Fibroblast of lung (primary cell): ENCODE results near the gene FXYD6. TPM values are rescaled to one million over a fixed set of nuclear protein-coding genes. Genes with fewer than 3 reads are reported as not detected.
A peak's percentile ranks its signal among the peaks of the same experiment; 100 is the strongest.

Source experiments
- DNase-seq, 2 donors: peaks; one replicate each; pipeline versions ENCODE4 v3.0.0 to v3.0.0-alpha.2; 2010; ENCODE audit warnings: low read depth in 2 of 2
- H2AFZ ChIP-seq: 2 replicates; pipeline ENCODE4 v1.5.1; 2012; ENCODE audit warnings: low read length, control low read depth, inconsistent platforms
- H3K27ac ChIP-seq: 2 replicates; pipeline ENCODE4 v1.5.1; 2011; ENCODE audit warnings: low read length, control low read depth; ENCODE audit not compliant: insufficient read depth
- H3K27me3 ChIP-seq: 2 replicates; pipeline ENCODE4 v1.5.1; 2011; ENCODE audit warnings: mild to moderate bottlenecking, low read length; ENCODE audit not compliant: control insufficient read depth, insufficient read depth
- H3K36me3 ChIP-seq: 2 replicates; pipeline ENCODE4 v1.5.1; 2011; ENCODE audit warnings: low read length; ENCODE audit not compliant: control insufficient read depth, insufficient read depth
- H3K4me1 ChIP-seq: 2 replicates; pipeline ENCODE4 v1.5.1; 2011; ENCODE audit warnings: low read length; ENCODE audit not compliant: control insufficient read depth, insufficient read depth; ENCODE audit errors: extremely low read depth
- H3K4me2 ChIP-seq: 2 replicates; pipeline ENCODE4 v1.5.1; 2011; ENCODE audit warnings: low read length, control low read depth; ENCODE audit not compliant: insufficient read depth; ENCODE audit errors: extremely low read depth
- H3K4me3 ChIP-seq, 4 experiments: fragments of 200-600 bp in 1 of 4; sonication (generic) in 1 of 4; replicated peaks in 1 of 4; 2 replicates each; pipeline ENCODE4 v1.5.1; 2011 to 2016; ENCODE audit warnings: low read length in 4 of 4, low read depth in 3 of 4, mild to moderate bottlenecking in 3 of 4, control low read depth in 2 of 4, inconsistent platforms in 1 of 4, mixed read lengths in 1 of 4; ENCODE audit not compliant: insufficient read depth in 1 of 4; ENCODE audit errors: control extremely low read depth in 1 of 4
- H3K79me2 ChIP-seq: 2 replicates; pipeline ENCODE4 v1.5.1; 2012; ENCODE audit warnings: mild to moderate bottlenecking, low read length, inconsistent platforms; ENCODE audit not compliant: control insufficient read depth, insufficient read depth
- H3K9ac ChIP-seq: 2 replicates; pipeline ENCODE4 v1.5.1; 2011; ENCODE audit warnings: mild to moderate bottlenecking, low read length, control low read depth; ENCODE audit not compliant: insufficient read depth
- H3K9me3 ChIP-seq: 2 replicates; pipeline ENCODE4 v1.5.1; 2012; ENCODE audit warnings: low read depth, low read length; ENCODE audit not compliant: control insufficient read depth, insufficient read depth
- H4K20me1 ChIP-seq: 2 replicates; pipeline ENCODE4 v1.5.1; 2011; ENCODE audit warnings: low read length; ENCODE audit not compliant: control insufficient read depth, insufficient read depth; ENCODE audit errors: extremely low read depth
- CTCF ChIP-seq, 2 donors: IDR thresholded peaks in 1 of 2; conservative IDR thresholded peaks in 1 of 2; 1 replicate in 1 of 2; 2 replicates in 1 of 2; pipeline ENCODE4 v1.5.1; 2011 to 2012; ENCODE audit warnings: low read length in 2 of 2, control low read depth in 1 of 2, inconsistent platforms in 1 of 2, low read depth in 1 of 2, mild to moderate bottlenecking in 1 of 2
- EZH2 ChIP-seq: IDR thresholded peaks from 2 replicates; pipeline ENCODE4 v1.5.1; 2012; ENCODE audit warnings: low read length, control low read depth, mild to moderate bottlenecking; ENCODE audit errors: missing control alignments
- polyA plus RNA-seq, 2 donors: library from polyadenylated mRNA; depleted of rRNA in 1 of 2; stranded (reverse) in 1 of 2; unstranded in 1 of 2; fragments of >200 nt; gene quantifications; 2 replicates each; pipeline ENCODE4 v1.2.1, GENCODE V29; 2011 to 2012; ENCODE audit warnings: missing spikeins in 1 of 2
- total RNA-seq: library from RNA; depleted of rRNA; stranded (reverse); fragments of >200 nt; gene quantifications from 2 replicates; pipeline ENCODE4 v1.2.1, GENCODE V29; 2014

FXYD6 gene
- total and polyA plus RNA-seq, 2 donors (not counting 1 experiment from before 2014, with no cell fraction given), result 0.43 to 5.1 TPM

GRCh38 chr11:117825538-117826189, 50.8 kb downstream of the FXYD6 start:
- H3K4me2 ChIP-seq, result no peak overlapping the region
- no peaks in the 10 kb centered on the region for H3K9me3 ChIP-seq

GRCh38 chr11:117824571-117825537, 51.6 kb downstream of the FXYD6 start, which contains the start of gene FXYD2:
TSS of gene FXYD2 (minus strand) at chr11:117824744. CDS start at chr11:117824678, 66 bp downstream.
- H3K27me3 ChIP-seq, result no peaks in the 10 kb centered on the region
- H3K36me3 ChIP-seq, result no peaks in the 10 kb centered on the region
- peak within 1 kb of the TSS; percentile 31 for H2AFZ ChIP-seq
- H3K79me2 ChIP-seq, result no peaks in the 10 kb centered on the region
- TF ChIP-seq EZH2 (no peak), CTCF (conservative IDR thresholded peaks at IDR 0.05 in 1 of 2, IDR thresholded peaks at IDR 0.05 in 1 of 2; ENCODE audit: low read depth in 1 of 2, low read length in 2 of 2) (no peak)
- H3K27ac ChIP-seq, result peak within 1 kb of the TSS; percentile 5
- no peaks in the 10 kb centered on the region for H4K20me1 ChIP-seq
- DNase-seq, result peak in 1 of 2 donors; percentile 82
- peaks cover 10% of the 10 kb centered on the region for H3K4me1 ChIP-seq
- H3K9me3 ChIP-seq, result no peaks in the 10 kb centered on the region
- H3K4me3 ChIP-seq, result no peak within 1 kb of the TSS
- peak within 1 kb of the TSS; percentile 5 for H3K4me2 ChIP-seq
- no peak within 1 kb of the TSS for H3K9ac ChIP-seq

More at GRCh38 chr11:117825538-117826189, 50.8 kb downstream of the FXYD6 start:
- no peak overlapping the region for H3K4me3 ChIP-seq
- H2AFZ ChIP-seq, result no peak overlapping the region
- no peaks in the 10 kb centered on the region for H4K20me1 ChIP-seq
- no peaks in the 10 kb centered on the region for H3K79me2 ChIP-seq
- H3K27me3 ChIP-seq, result no peaks in the 10 kb centered on the region
- H3K4me1 ChIP-seq, result peaks cover 10% of the 10 kb centered on the region
- TF ChIP-seq CTCF (conservative IDR thresholded peaks at IDR 0.05 in 1 of 2, IDR thresholded peaks at IDR 0.05 in 1 of 2; ENCODE audit: low read depth in 1 of 2, low read length in 2 of 2), result no peak
- no peak overlapping the region for H3K9ac ChIP-seq
- DNase-seq, result no peak
- no peaks in the 10 kb centered on the region for H3K36me3 ChIP-seq
- no peak overlapping the region for H3K27ac ChIP-seq

GRCh38 chr11:117823946-117824420, 52.5 kb downstream of the FXYD6 start:
- TF ChIP-seq CTCF (conservative IDR thresholded peaks at IDR 0.05 in 1 of 2, IDR thresholded peaks at IDR 0.05 in 1 of 2; ENCODE audit: low read depth in 1 of 2, low read length in 2 of 2), result no peak
- no peak for TF ChIP-seq EZH2
- Histone ChIP-seq H3K79me2 (no peaks in the 10 kb centered on the region), H2AFZ (peak overlapping the region; percentile 8), H3K9me3 (no peaks in the 10 kb centered on the region), H3K4me2 (peak overlapping the region; percentile 5), H3K4me3 (no peak overlapping the region), H3K27ac (peak overlapping the region; percentile 5), H3K36me3 (no peaks in the 10 kb centered on the region), H4K20me1 (no peaks in the 10 kb centered on the region), H3K9ac (no peak overlapping the region), H3K27me3 (no peaks in the 10 kb centered on the region), H3K4me1 (peaks cover 7% of the 10 kb centered on the region)
- DNase-seq, result peak; percentile 33 to 87
